Measurements from ENCODE around the gene GMIP.

DNA sequence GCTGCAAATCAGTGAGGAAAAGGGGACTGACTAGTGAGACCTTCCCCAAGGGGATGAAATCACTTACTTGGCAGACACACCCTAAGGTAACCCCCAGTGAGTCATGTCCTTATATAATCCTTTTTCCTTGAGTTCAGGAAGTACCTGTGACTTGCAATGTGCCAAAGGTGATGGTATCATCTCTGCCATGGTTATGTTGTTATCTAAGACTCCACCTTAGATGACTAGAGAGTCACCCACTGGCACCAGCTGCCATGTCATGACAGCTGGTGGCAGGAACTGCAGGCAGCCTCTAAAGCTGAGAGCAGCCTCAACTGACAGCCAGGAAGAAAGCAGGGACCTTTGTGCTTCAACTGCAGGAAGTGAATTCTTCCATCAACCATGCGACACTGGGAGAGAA is 37.4 kb downstream of the GMIP start:
- TF ChIP-seq, protein P1, sequence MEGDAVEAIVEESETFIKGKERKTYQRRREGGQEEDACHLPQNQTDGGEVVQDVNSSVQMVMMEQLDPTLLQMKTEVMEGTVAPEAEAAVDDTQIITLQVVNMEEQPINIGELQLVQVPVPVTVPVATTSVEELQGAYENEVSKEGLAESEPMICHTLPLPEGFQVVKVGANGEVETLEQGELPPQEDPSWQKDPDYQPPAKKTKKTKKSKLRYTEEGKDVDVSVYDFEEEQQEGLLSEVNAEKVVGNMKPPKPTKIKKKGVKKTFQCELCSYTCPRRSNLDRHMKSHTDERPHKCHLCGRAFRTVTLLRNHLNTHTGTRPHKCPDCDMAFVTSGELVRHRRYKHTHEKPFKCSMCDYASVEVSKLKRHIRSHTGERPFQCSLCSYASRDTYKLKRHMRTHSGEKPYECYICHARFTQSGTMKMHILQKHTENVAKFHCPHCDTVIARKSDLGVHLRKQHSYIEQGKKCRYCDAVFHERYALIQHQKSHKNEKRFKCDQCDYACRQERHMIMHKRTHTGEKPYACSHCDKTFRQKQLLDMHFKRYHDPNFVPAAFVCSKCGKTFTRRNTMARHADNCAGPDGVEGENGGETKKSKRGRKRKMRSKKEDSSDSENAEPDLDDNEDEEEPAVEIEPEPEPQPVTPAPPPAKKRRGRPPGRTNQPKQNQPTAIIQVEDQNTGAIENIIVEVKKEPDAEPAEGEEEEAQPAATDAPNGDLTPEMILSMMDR (conservative IDR thresholded peaks at IDR 0.05), result no peak
- TF ChIP-seq ZFX (IDR thresholded peaks at IDR 0.05), result no peak
